Gastroesophageal sphincter (tissue), 3 donors: ENCODE results near the gene DND1.

Source experiments
- CTCF ChIP-seq, 4 experiments: fragments of 200-600 bp in 2 of 4; fragments of 450-650 bp in 2 of 4; sonication (generic) in 1 of 4; IDR thresholded peaks; one replicate each; pipeline ENCODE4 v1.5.1; 2017 to 2019; ENCODE audit warnings: antibody characterized with exemption in 4 of 4, mild to moderate bottlenecking in 2 of 4, moderate library complexity in 2 of 4
- POLR2AphosphoS5 ChIP-seq: sonication (generic); formaldehyde crosslinking; IDR thresholded peaks from one replicate; pipeline ENCODE4 v1.6.1; 2017; ENCODE audit warnings: antibody characterized with exemption

- TF ChIP-seq CTCF (IDR thresholded peaks at IDR 0.05) (no peak), POLR2AphosphoS5 (no peak)
These were observed 31.7 kb downstream of the DND1 start for GRCh38 chr5:140641716-140642115.
